GM18520 (cell line): ENCODE measurements around the gene PLCB1.
"Not testable (repeated sequence)": the region's sequence is repeated elsewhere in the genome, so short reads cannot be mapped to it uniquely, and the experiment has no call there.

Experiments used
- ATAC-seq: cut with Tn5 transposase; IDR thresholded peaks from one replicate; pipeline ENCODE4 v1.9.1; 2021; ENCODE audit not compliant: unreplicated experiment

PLCB1 gene

GRCh38 chr20:8363970-8364733 is 232.1 kb downstream of the PLCB1 start:
- ATAC-seq: no peak

GRCh38 chr20:8364734-8365078 is 232.6 kb downstream of the PLCB1 start:
- ATAC-seq: no peak

GRCh38 chr20:8365634-8366033 is 233.6 kb downstream of the PLCB1 start:
- no peak for ATAC-seq

- ATAC-seq: no peak
These were observed 234.3 kb downstream of the PLCB1 start for GRCh38 chr20:8366303-8366923.

GRCh38 chr20:8367689-8368088 is 235.6 kb downstream of the PLCB1 start:
- no peak for ATAC-seq

GRCh38 chr20:8368670-8369069 is 236.6 kb downstream of the PLCB1 start:
- no peak for ATAC-seq

- ATAC-seq: no peak
These were observed 237.2 kb downstream of the PLCB1 start for GRCh38 chr20:8369311-8369710.

GRCh38 chr20:8370774-8371173 is 238.7 kb downstream of the PLCB1 start:
- no peak for ATAC-seq

- ATAC-seq: no peak
These were observed 240.8 kb downstream of the PLCB1 start for GRCh38 chr20:8372824-8373380.

GRCh38 chr20:8373579-8373978 is 241.5 kb downstream of the PLCB1 start:
- no peak for ATAC-seq

- no peak for ATAC-seq
These were observed 243.8 kb downstream of the PLCB1 start for GRCh38 chr20:8375898-8376297.

GRCh38 chr20:8376940-8377339 is 244.9 kb downstream of the PLCB1 start:
- no peak for ATAC-seq

- not testable (repeated sequence) for ATAC-seq
These were observed 247.1 kb downstream of the PLCB1 start for GRCh38 chr20:8379125-8379524.

- ATAC-seq: no peak
These were observed 253.2 kb downstream of the PLCB1 start for GRCh38 chr20:8385247-8385646.

GRCh38 chr20:8386991-8387390 is 254.9 kb downstream of the PLCB1 start:
- no peak for ATAC-seq

GRCh38 chr20:8388141-8388540 is 256.1 kb downstream of the PLCB1 start:
- no peak for ATAC-seq

GRCh38 chr20:8388707-8389106 is 256.6 kb downstream of the PLCB1 start:
- no peak for ATAC-seq

GRCh38 chr20:8389381-8390036 is 257.4 kb downstream of the PLCB1 start:
- ATAC-seq: no peak

GRCh38 chr20:8390037-8390433 is 258.0 kb downstream of the PLCB1 start:
- ATAC-seq: no peak

- ATAC-seq: no peak
These were observed 258.4 kb downstream of the PLCB1 start for GRCh38 chr20:8390500-8390899.

- no peak for ATAC-seq
These were observed 261.3 kb downstream of the PLCB1 start for GRCh38 chr20:8393381-8393780.
